Left colon (tissue), 2 donors: ENCODE results near the gene ZNF256. TPM values are rescaled to one million over a fixed set of nuclear protein-coding genes. Genes with fewer than 3 reads are reported as not detected.

Experiments used
- ATAC-seq: fragments of 200-7000 bp; cut with Tn5 transposase; one replicate; pipeline ENCODE4 v1.9.1; 2020; ENCODE audit warnings: mild to moderate bottlenecking, moderate library complexity
- DNase-seq, 2 donors: peaks; one replicate each; pipeline ENCODE4 v3.0.0-alpha.2; 2020
- intact Hi-C, 2 donors: fragments of 100-400 bp; cut with DNase I in 1 of 2; cut with micrococcal nuclease in 1 of 2; formaldehyde crosslinking; loops; one replicate each; pipeline versions ENCODE4 v1.11.2 to v1.14.0; 2022; cut with DNase I, micrococcal nuclease
- total RNA-seq, 2 donors: library from RNA; stranded (reverse); fragmentation: NEBNext Ultra II Directional; extraction: Animal tissue kit (Norgen Biotek cat#: 25700); gene quantifications; one replicate each; pipeline ENCODE4 v1.2.1, GENCODE V29; 2021
- donor health status: DM: no; HTN: no; CAD: no.
- donor health status: DM: yes; HTN: yes; CAD: no.

ZNF256 gene
- total RNA-seq, 2 donors from 2014 or later = 2.6 to 3.0 TPM

- no peak for DNase-seq
- intact Hi-C loops = no loop called here
- ATAC-seq = no peak
Measured at GRCh38 chr19:57905258-57905657, 42.2 kb downstream of the ZNF256 start.

- intact Hi-C loops = no loop called here
- DNase-seq = no peak
- peak; percentile 67 for ATAC-seq
Measured at GRCh38 chr19:57903618-57904184, 43.8 kb downstream of the ZNF256 start.

- intact Hi-C loops = no loop called here
- DNase-seq (no peak), ATAC-seq (no peak)
Measured at GRCh38 chr19:57900311-57900710, 47.2 kb downstream of the ZNF256 start.

Other genes starting within 250 kb of the ZNF256 start
- 1 to 10 TPM in 1 of 2 donors, under 1 TPM in 1; 0.67 to 1.8 TPM for gene ZNF154, start 238.5 kb downstream of the ZNF256 start, total RNA-seq
- gene ZNF671, start 220.1 kb downstream of the ZNF256 start, total RNA-seq = 1 to 10 TPM; 2.2 to 3.1 TPM
- gene ZNF776, start 200.9 kb downstream of the ZNF256 start, total RNA-seq = 10 to 100 TPM; 13.3 to 16.5 TPM
- gene ZNF586, start 178.0 kb downstream of the ZNF256 start, total RNA-seq = 10 to 100 TPM; 13.0 to 15.2 TPM
- gene ZNF552, start 132.8 kb downstream of the ZNF256 start, total RNA-seq = 10 to 100 TPM; 24.1 to 31.7 TPM
- 10 to 100 TPM; 13.0 to 22.4 TPM for gene ZNF587B, start 117.4 kb downstream of the ZNF256 start, total RNA-seq
- gene ZNF587, start 97.8 kb downstream of the ZNF256 start, total RNA-seq = 10 to 100 TPM; 50.5 to 64.8 TPM
- gene ZNF814, start 58.7 kb downstream of the ZNF256 start, total RNA-seq = 10 to 100 TPM; 14.6 to 15.4 TPM
- 10 to 100 TPM; 12.3 TPM for gene ZNF417, start 31.1 kb downstream of the ZNF256 start, total RNA-seq
- 1 to 10 TPM in 1 of 2 donors, under 1 TPM in 1; 0.98 to 2.1 TPM for gene ZNF418, start 12.3 kb downstream of the ZNF256 start, total RNA-seq
- gene C19orf18, start 26.8 kb upstream of the ZNF256 start, total RNA-seq = 1 to 10 TPM in 1 of 2 donors, under 1 TPM in 1; 0.47 to 1.8 TPM
- gene ZNF606, start 55.1 kb upstream of the ZNF256 start, total RNA-seq = 10 to 100 TPM; 10.4 to 13.5 TPM
- not detected for gene ZSCAN1, start 86.3 kb upstream of the ZNF256 start, total RNA-seq
- gene ZNF135, start 111.6 kb upstream of the ZNF256 start, total RNA-seq = 1 to 10 TPM; 1.1 to 1.2 TPM
- 10 to 100 TPM; 19.8 to 22.6 TPM for gene ZSCAN18, start 150.5 kb upstream of the ZNF256 start, total RNA-seq
- gene ZNF329, start 203.1 kb upstream of the ZNF256 start, total RNA-seq = 1 to 10 TPM; 3.1 to 3.9 TPM
- gene ZNF274, start 235.4 kb upstream of the ZNF256 start, total RNA-seq = 10 to 100 TPM; 14.4 to 17.4 TPM